HG03521 (cell line): Measurements from ENCODE around the gene MRPS11.
"Not testable (repeated sequence)": the region's sequence is repeated elsewhere in the genome, so short reads cannot be mapped to it uniquely, and the experiment has no call there.

Source experiments
- ATAC-seq: cut with Tn5 transposase; IDR thresholded peaks from one replicate; pipeline ENCODE4 v1.9.1; 2021; ENCODE audit warnings: mild to moderate bottlenecking, moderate library complexity; ENCODE audit not compliant: unreplicated experiment

The MRPS11 gene

DNA sequence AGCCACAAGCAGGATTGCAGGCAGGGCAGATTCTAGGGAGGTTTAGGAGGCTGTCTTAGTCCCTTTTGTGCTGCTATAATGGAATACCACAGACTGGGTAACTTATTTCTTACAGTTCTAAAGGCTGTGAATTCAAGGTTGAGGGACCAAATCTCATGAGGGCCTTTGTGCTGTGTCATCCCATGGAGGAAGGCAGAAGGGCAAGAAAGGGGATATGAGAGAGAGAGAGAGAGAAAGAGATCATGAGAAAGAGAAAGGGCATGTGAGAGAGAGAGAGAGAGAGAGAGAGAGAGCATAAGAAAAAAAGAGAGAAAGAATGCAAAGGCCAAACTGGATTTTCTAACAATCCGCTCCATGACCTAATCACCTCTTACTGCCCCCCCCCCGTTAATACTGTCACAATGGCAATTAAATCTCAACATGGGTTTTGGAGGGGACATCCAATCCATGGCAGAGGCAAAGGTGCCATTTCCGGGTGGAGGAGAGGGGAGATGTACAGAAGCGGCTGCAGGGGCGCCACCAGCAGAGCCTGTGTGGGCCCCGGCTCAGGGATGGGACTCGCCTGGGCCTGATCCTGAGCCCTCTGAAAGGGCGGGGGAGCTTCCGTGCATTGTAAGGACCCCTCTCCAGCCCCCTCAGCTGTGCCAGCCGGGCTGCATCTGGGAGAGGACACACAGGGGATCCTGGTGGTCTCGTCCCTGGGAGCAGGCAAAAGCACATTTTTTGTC lies 20.5 kb downstream of the MRPS11 start:
- no peak for ATAC-seq

DNA sequence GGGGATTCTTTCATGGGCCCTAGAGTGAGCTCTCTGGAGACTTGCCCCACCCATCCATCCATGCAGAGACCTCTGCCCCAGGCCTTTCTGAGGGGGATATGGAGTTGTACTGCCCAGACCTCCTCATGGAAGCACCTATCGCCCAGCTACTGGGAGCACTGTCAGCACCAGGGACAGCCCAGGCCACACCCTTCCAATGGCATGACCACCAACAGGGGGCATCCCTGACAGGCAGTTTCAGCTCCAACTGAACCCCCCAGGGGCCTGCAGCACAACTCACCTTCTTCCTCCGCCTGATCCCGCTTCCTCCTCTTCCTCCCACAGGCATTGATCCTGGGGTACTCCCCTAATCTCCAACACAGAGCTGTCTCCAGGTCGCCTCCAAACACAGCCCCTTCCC lies 21.8 kb downstream of the MRPS11 start:
- ATAC-seq = no peak

DNA sequence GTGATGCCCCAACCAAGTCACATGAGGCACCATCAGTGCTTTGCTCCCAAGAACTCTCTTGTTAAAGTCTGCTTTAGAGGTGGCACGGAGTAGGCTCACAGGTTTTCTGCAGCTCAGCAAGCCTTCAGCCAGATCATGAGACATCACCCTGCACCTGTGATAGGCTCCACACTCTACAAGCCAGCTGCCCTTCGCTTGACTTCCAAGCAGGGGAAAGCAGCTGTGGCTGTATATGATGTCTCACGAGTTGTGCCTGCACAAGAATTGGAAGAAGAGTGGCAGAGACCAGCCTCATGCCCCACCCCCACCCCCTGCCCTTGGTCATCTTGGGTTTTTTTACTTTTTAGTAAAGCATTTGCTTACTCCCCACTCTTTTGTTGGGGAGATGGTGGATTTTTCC lies 22.5 kb downstream of the MRPS11 start:
- ATAC-seq = no peak

- ATAC-seq = no peak
These were observed 23.6 kb downstream of the MRPS11 start for GRCh38 chr15:88491158-88491557.

DNA sequence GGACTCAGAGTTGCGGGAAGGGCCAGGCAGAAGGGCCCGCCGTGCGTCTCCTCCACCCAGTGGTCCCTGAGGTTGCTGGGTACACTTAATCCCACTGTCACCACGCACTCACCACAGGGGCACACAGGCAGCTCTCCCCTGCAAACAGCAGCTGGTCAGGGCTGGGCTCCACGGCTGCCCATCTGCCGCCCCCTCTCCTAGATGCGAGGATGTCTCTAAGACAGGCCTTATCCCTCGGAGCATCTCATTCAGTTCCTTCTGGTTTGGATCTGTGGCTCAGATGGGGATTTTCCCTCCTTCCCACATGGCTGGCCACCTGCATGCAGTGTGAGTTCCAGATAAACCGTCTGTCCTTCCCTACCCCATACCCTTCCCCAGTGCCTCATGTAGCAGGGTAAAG lies 26.3 kb downstream of the MRPS11 start:
- ATAC-seq = no peak

DNA sequence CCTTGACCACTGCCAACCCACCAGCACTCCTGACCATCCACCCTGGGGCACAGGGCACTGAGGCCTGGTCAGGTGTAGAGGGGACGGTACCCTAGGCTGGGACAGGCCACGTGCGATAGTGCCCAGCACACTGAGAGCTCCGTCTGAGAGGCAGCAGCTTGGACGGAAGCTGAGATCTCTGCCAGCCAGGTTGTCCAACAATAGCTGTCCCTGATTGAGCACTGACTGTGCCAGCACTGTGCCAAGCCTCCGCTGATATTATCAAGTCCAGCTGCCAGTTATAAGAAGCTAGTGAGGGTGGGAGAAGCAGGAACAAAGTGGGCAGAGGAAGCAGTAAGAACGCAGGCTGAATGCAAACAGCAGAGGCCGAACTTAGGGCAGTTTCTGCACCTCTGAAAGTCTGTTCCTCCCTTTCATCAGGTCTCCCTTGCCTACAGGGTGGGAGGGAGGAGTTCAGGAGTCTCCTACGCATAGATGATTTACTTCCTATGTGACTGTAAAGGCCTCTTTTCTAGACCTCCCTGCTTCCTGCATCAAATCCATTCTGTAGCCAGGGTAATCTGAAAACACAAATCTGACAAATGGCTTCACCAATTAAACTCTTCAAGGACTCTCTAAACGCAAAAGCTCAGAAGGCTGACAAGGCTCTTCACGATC lies 29.7 kb downstream of the MRPS11 start:
- no peak for ATAC-seq

- no peak for ATAC-seq
These were observed 31.5 kb downstream of the MRPS11 start for GRCh38 chr15:88498996-88499395.

GRCh38 chr15:88504445-88504844 lies 36.9 kb downstream of the MRPS11 start:
- no peak for ATAC-seq

- no peak for ATAC-seq
These were observed 38.2 kb downstream of the MRPS11 start for GRCh38 chr15:88505721-88506120.

GRCh38 chr15:88506628-88507027 lies 39.1 kb downstream of the MRPS11 start:
- ATAC-seq = no peak

DNA sequence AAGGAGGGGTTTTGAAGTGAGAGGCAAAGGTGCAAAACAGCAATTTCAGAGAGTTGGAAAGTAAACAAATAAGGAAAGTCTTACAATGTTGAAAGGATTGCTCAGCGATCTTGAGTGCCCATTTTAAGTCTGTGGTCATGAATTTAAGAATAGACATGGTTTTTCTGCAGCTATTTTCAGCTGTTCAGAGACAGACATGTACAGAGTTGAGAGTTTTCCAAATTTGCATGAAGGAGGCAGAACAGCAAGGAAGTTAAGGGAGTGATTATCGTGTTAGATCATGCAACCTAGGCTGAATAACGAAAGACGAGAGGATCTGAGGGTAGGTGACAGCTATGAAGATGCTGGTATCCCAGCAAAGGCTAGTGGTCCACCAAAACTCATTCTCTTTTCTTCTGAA lies 41.8 kb downstream of the MRPS11 start:
- no peak for ATAC-seq

- no peak for ATAC-seq
These were observed 42.5 kb downstream of the MRPS11 start for GRCh38 chr15:88509964-88510363.

DNA sequence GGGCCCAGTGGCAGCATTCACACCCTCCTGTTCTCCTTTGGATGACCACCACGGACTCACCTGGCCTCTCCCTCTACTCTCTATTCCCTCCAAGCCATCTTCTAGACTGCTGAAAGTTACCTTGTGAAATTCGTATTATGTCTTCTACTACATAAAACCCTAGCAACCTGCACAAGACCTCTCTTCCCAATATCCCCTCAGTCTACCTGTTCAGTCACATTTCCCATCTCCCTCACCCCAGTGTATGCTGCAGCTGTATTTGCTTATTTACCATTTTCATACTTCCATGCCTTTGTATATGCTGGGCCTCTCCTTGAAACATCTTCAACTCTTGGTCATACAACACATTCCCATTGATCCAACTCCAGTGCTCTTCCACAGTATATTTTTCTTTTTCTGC lies 43.7 kb downstream of the MRPS11 start:
- ATAC-seq = no peak

DNA sequence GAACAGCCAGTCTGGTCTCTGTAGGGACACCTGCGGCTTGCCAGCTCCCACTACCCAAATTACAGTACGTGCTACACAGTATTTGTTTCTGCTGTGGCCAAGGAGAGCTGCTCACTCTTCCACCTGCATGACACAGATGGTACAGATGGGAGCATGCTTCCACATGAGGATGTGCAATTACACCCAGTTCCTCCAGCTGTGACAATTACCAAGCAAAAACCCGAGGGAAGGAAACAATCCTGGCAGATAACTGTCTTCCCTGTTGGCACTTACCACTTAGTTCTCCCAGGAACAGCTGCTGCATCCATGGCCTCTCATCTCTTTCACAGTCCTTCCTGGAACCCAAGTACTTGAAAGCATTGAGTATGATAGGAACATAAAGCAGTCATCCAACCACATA lies 44.6 kb downstream of the MRPS11 start:
- ATAC-seq = no peak

GRCh38 chr15:88512601-88513000 lies 45.1 kb downstream of the MRPS11 start:
- no peak for ATAC-seq

- no peak for ATAC-seq
These were observed 45.7 kb downstream of the MRPS11 start for GRCh38 chr15:88513195-88513594.

DNA sequence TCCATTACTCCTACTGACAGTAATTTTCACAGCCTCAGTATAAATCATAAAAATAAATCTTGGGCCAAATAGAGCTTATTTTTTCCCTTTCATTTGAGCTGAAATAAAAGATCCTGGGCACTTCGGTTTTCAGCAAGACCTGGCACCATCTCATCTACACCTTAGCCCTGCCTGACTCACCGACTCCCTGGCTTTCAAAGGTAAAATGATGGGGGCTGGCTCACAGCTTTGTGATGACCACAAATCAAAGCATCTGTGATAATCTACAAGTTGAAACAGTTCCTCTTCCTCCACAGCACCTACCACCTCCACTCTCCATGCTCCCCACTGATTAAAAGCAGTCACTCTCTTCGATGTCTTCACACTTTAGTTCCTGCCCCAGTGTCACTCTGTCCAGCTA lies 51.4 kb downstream of the MRPS11 start:
- no peak for ATAC-seq

GRCh38 chr15:88524094-88524493 lies 56.6 kb downstream of the MRPS11 start:
- ATAC-seq = not testable (repeated sequence)

DNA sequence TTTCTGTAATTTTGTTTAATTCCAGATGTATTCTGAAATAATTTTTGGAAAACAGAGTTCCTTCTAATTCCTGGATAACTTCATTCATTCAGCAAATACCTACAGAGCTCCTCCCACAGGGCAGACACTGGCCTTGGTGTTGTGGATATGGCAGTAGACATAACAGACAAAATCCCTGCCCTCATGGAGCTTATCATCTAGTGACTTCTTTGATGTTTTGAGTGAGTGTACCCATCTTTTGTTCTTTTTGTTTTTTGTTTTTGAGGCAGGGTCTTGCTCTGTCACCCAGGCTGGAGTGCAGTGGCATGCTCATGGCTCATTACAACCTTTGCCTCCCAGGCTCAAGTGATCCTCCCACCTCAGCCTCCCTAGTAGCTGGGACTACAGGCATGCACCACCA lies 57.9 kb downstream of the MRPS11 start:
- no peak for ATAC-seq

DNA sequence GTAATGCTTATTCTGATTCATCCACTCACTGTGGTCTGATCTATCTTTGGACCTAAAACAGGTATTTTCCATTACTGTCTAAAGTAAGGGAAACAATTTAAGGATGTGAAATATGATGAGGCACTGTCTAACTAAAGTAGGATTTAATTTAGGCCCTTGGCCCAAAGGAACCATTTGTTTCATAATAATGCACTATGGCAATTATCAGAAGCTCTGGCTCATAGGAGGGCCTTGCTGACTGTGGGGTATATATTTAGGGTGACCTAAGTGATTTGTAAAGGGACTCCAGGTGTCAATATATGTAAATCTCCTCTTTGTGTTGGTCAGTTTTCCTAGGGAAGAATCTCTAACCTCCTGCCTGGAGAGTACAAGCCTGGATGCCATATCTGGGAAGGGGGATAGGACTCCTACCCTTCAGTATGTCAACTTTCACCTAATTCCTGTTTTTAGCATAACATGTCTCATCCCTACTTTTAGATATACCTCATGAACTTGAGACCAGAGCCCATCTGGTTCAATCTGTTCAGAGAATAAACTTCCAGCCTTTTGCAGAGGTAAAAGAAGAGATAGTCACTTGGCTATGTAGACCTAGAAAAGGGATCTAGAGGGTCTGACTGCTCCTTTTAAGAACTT lies 58.9 kb downstream of the MRPS11 start:
- ATAC-seq = no peak

GRCh38 chr15:88529021-88529630 lies 61.6 kb downstream of the MRPS11 start:
- ATAC-seq = no peak
